HG03354 (cell line): Measurements from ENCODE around the gene NYNRIN.

Source experiments
- ATAC-seq: cut with Tn5 transposase; IDR thresholded peaks from one replicate; pipeline ENCODE4 v1.9.1; 2021; ENCODE audit warnings: mild to moderate bottlenecking; ENCODE audit not compliant: unreplicated experiment, poor library complexity, severe bottlenecking

NYNRIN gene

DNA sequence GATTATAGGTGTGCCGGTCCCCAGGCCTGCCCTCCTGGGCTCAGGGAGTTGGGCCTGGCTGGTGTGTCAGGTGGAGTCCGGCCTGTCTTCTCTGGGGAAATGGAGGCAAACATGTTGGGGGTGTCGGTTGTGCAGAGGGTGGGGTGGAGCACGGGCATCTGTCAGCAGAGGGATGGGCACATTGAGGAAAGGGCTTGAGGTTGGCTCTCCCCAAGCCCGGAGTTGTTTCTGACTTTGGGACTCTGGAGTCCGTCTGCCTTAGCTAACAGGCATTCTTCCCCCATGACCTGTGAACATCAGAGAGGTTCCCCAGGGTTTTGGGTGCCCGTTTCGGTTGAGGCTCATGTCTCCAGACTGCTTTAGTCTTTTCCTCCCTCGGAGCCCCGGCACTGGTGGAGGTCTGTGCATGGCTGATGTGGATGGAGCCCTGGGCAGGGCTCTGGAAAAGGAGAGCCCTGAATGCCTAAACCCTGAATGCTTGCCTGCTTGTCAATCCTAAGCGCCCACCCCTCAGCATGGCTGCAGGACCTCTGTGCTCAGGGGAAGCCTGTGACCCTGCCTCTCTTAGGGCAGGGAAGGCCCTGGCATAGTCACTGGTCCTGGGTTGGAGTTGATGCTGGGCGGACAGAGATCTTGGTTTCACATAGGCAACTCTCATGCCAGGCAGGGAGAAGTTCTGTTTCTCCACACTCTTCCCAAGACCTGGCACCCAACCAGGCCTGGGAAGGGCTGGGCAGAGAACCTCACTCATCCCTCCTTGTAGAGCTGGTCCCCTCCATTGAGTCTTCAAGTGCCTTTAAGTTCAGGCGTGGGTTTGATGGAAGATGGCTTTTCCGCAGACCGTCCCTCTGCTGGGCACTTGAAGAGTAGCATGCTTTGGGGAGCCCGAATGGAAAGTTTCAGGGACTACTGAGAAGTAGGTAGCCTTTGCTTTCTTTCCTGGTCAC is 12.9 kb downstream of the NYNRIN start:
- ATAC-seq, result no peak

DNA sequence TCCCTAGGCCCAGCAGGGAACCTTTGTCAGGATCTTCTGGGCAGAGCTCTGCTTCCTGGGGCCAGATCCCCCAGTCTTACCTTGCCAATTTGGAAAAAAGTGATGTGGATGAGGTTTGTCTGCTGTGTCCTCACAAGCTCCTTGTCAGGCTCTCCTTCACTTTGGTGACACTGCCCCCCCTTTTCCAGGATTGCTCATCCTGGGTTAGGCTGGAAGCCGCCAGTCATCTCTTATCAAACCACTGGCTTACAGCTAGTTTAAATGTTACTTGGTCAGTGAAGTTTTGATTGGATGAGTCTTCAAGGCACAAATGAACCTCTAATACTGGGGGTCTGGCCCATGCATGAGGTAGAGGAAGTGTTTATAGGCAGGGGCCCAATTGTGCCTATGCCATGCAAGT is 15.3 kb downstream of the NYNRIN start:
- no peak for ATAC-seq

DNA sequence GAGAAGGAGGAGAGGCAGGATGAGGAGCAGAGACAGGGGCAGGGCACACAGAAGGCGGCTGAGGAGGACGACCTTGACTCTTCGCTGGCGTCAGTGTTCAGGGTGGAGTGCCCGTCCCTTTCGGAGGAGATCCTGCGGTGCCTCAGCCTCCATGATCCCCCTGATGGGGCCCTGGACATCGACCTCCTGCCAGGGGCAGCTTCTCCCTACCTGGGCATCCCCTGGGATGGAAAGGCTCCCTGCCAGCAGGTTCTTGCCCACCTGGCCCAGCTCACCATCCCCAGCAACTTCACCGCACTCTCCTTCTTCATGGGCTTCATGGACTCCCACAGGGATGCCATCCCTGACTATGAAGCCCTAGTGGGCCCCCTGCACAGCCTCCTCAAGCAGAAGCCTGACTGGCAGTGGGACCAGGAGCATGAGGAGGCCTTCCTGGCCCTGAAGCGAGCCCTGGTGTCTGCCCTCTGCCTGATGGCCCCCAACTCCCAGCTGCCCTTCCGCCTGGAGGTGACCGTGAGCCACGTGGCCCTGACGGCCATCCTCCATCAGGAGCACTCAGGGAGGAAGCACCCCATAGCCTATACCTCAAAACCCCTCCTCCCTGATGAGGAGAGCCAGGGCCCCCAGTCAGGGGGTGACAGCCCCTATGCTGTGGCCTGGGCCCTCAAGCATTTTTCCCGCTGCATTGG is 16.1 kb downstream of the NYNRIN start:
- ATAC-seq, result no peak

DNA sequence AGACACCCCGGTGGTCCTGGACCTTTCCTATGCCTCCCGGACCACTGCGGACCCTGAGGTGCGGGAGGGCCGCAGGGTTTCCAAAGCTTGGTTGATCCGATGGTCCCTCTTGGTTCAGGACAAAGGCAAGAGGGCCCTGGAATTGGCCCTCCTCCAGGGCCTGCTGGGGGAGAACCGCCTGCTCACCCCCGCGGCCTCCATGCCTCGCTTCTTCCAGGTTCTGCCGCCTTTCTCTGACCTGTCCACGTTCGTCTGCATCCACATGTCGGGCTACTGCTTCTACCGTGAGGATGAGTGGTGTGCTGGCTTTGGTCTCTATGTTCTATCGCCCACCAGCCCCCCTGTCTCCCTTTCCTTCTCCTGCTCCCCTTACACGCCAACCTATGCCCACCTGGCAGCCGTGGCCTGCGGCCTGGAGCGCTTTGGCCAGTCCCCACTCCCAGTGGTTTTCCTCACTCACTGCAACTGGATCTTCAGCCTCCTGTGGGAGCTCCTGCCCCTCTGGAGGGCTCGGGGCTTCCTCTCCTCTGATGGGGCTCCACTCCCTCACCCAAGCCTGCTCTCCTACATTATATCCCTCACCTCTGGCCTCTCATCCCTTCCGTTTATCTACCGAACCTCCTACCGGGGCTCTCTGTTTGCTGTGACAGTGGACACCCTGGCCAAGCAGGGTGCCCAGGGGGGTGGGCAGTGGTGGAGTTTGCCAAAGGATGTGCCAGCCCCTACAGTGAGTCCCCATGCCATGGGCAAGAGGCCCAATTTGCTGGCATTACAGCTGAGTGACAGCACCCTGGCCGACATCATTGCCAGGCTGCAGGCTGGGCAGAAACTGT is 16.8 kb downstream of the NYNRIN start:
- no peak for ATAC-seq

DNA sequence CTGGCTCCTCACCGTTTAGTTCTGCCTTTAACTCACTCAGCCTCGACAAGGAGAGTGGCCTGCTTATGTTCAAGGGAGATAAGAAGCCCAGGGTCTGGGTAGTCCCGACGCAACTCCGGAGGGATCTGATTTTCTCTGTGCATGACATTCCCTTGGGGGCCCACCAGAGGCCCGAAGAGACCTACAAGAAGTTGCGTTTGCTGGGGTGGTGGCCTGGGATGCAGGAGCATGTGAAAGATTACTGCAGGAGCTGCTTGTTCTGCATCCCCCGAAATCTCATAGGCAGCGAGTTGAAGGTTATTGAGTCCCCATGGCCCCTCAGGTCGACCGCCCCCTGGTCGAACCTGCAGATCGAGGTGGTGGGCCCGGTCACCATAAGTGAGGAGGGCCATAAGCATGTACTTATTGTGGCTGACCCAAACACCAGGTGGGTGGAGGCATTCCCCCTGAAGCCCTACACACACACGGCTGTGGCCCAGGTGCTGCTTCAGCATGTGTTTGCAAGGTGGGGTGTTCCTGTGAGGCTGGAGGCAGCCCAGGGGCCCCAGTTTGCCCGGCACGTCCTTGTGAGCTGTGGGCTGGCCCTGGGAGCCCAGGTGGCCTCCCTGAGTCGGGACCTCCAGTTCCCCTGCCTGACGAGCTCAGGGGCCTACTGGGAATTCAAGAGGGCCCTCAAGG is 17.6 kb downstream of the NYNRIN start:
- ATAC-seq, result no peak

DNA sequence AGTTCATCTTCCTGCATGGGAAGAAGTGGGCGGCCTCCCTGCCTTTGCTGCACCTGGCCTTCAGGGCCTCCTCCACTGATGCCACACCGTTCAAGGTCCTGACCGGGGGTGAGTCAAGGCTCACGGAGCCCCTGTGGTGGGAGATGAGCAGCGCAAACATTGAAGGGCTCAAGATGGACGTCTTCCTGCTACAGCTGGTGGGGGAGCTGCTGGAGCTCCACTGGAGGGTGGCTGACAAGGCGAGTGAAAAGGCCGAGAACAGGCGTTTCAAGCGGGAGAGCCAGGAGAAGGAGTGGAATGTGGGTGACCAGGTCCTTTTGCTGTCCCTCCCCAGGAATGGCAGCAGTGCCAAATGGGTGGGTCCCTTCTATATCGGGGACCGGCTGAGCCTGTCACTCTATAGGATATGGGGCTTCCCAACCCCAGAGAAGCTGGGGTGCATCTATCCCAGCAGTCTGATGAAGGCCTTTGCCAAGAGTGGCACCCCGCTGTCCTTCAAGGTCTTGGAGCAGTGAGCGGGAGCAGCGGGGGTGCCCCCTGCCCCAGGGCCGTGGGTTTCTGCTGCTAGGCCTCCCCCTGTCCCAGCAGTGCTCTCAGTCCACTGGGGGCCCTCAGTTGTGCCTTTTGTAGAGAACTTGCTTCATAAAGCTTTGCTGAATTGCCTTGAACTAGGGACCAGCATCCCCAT is 18.3 kb downstream of the NYNRIN start:
- no peak for ATAC-seq

DNA sequence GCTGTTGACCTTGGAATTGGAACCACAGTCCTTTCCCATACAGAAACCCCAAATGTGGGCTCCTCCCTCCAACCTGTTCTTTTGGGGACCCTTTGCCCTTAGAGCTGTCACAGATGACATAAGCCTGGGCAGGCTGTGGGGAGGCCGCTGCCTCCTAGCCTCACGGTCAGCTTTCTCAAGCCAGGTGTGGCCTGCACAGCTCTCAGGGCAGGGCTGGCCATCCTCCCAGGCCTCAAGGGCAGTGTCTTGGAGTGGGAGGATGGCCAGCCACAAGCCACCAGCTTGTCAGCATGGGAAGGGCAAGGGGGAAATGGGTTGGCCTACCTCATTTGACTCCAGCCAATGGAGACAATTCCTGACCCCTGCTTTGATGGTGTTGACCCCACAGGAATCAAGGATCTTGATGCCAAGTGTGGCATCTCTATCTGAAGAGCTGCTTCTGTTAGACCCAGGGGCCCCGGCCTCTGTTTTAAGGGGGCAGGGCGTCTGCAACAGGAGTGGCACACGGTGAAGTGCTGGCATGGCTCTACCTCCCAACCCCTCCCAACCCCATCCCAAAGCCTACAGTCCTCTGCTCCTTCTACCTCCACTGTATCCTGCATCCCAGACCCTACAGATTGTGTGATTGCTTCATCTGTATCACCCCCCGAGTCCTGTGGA is 19.2 kb downstream of the NYNRIN start:
- ATAC-seq, result no peak

DNA sequence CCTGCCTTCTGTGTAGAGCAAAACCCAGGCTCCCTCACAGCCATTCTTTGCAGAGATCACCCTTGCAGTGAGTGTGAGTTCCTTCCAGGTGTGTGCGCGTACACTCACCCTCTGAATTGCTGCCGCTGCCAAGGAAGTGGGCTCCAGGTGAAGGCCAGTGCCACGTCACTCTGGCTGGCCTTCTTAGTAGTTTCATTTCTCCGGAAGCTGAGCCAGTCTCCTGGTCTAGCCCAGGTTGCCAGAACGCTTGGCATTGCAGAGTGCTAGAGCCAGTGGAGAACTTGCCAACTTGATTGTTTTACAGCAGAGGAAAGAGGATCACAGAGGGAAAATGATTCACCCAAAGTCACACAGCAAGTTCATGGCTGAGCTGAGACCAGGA is 19.7 kb downstream of the NYNRIN start:
- no peak for ATAC-seq

DNA sequence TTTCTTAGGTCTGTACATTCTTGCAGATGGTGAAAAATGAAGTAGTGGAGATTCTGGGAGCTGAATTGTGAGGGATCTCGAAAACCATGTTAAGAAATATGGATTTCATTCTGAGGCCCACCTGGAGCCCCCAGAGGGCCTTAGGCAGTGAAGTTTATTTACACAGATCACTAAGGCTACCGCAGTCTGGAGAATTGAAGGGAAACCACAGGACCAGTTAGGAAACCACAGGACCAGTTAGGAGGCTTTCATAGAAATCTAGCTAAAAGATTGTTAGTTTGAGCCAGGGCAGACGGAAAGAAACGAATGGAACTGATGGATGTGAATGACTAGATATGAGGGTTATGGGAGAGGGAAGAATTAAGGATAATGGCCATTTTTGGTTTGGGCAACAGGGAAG is 23.5 kb downstream of the NYNRIN start:
- ATAC-seq, result no peak

DNA sequence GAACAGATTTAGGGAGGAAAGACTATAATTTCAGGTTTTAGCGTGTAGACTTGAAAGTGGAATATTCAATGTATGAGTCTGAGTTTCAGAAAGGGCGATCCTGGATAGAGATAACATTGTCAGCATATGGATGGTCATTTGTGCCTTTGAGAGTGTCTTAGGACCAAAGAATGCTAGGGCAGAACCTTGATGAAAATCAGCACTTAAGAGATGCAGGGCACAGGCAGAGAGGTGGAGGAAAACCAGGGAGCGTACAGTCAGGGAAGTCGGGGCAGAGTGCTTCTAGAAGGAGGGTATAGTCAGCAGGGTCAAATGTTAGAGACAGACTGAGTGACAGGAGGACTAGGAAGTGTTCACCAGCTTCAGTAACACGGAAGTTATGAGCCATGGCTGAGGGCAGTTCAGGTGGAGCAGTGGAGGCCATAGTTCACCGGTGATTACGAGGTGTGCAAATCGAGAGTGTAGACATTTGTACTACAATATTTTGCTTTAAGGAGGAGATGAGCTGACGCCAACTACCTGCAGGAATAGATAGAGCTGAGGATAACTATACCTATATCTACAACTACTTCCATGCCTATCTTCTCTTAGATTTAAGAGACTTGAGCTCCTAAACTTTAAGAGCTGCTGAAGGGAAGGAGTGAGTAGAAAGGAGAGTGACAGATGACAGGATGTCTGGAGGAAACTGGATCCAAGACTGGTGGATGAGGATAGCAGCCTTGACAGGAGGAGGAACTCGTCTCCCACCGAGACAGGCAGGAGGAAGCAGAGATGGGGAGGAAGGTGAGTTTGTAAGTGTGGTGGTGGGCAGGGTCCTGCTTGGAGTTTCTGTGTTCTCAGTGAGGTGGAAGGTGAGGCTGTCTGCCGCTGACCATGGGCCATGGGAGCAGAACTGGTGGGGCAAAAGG is 24.1 kb downstream of the NYNRIN start:
- no peak for ATAC-seq

DNA sequence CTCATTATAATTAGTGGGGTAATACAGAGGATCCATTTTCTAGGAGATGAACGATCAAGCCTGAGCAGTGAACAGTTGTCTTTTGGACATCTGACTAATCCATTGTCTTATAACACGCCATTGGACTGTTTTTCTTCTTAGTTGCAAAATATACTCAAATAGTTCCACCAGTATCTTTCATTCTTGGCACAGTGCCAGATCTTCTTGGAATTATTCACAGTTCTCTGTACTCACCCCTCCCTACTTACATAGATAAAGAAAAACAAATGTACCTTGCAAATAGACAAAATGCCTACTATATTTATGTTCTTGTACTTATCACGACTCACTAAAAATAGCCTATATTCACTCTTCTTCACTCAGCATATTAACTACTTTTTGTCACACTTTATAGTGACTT is 26.9 kb downstream of the NYNRIN start:
- ATAC-seq, result no peak

DNA sequence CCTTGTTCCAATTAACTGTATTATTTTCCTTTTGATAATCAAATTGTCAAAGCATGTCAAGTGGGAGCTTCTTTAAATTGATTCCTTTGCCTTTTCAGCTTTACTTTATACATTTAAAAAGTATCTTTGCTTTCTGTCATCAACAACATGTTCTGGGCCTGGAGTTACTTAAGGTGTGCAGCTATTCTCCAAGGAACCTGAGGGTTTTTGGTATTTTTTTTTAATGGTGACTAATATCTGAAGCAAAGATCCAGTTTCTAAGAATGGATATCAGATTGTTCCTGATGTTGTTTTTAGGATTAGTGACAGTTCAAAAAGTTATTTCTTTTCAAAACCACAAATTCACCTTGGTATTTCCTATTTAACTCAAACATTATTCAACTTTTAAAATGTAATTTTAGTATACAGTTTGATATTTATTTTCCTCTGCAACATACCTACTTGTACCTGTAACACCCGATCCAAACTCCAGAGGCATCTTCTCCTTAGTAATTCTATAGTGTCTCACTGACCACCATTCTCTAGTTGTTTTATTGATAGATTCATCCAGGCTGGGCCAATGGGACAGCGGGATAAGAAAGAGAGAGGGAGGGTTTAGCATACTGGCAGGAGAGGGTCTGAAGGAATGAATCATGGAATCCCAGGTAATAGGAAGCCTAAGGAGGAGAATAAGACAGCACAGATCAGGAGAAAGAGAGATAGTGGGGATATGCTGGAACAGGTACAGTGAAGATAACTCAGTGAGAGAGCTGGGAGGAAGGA is 27.5 kb downstream of the NYNRIN start:
- no peak for ATAC-seq

DNA sequence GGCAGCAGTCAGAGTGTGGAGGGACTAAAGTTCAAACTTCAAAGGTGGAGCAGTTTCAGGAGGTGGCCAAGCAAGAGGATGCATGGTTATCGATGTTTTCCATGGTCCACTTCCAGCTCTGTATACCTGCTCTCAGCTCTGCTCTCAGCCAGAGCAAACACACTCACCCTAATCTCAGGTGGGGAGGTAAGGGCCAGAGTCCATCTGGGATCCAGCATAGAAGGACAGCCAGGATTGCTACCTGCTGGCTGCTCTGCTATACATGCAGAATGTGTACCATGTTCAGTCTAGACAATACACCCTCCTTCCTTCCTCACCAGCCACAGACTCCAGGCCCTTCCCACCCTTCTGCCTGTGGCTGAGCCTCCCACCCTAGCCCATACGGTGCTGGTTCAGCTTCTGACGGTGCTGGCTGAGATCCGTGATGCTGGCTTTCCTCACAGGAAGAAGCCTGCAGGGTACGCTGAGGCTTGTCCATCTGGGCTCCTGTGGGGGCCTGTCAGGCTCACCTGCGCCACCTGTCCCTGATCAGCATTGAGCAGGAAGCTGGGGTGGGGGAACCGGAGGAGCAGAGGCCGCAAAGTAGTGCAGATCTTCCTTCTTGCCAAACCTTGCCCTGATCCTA is 28.2 kb downstream of the NYNRIN start:
- ATAC-seq, result no peak

DNA sequence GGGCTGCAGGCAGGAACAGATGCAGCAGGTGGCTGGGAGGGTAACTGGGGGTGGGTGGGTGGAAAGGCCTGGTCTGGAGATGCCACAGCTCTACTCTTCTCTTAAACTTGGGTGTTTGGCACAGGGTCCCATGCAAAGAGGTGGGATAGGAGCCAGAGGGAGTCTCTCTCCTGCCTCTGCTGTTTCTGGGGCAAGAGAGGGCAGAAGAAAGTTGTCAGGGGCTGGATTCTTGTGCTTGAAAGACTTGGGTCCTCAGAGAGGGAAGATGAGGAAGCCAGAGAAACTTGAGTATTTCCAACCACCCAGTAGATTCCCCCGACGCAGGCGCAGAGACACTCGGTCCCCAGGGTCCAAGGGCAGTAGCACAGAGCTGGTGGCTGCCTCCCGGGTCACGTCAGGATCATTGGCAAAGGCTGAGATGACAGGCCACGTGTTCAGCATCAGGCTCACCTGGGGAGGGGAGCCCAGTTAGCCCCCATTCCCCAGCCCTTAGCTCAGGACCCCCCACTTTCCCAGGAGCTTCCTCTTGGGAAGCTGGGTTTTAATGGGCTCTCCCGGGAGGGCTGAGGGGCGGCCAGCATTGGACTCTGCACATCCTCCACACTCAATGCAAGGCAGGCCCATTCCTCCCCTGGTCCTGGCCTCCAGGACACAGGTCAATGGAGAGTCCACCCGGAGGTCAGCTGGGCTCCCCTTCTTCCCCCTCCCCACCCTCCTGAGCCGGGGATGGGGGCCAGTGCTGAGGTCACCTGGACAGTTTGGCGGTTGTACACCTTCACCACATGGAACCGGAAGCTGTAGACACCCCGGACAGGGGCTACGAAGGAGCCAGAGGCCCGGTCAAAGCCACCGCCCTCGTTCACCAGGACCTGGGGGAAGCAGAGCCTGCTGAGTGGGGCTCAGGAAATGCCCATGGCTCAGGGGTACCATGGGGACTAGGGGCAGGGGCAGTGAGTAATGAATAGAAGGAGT is 29.0 kb downstream of the NYNRIN start:
- ATAC-seq, result no peak

DNA sequence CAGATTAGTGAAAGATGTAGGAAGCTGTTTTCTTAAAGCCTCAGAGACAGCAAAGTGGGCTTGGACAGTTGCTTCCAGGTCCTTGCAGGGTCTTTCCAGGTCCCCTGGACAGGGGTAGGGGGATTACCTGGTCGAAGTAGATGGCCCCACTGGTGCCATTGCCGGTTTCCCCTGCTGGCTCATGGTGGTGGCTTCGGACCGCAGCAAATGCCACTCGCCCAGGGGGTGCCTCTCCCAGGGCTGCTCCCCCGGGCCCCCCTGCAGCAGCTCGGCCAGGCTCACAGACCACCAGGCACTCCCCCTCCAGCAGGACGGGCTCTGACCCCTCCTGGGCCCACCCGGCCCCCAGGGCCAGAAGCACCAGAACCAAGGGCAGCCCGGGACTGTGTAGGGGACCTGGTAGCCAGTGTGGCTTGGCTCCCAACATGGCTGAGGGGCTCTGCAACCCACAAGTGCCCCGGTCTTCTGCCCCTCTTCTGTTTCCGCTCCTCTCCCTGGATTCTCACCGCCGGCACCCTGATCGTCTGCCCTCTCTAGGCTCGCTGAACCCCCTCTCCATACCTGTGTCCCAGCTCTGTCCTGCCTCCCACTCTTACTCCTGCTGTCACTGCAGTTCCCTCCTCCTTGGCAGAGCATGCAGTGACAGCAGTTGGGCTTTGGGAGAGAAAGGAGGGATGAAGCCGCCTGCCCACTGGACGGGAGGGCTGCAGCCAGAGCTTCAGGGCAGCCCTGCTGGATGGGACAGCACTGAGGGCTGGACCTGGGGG is 30.0 kb downstream of the NYNRIN start:
- no peak for ATAC-seq
